Coronary artery (tissue), 2 donors: ENCODE measurements around the gene SYNGR2.

Source experiments
- DNase-seq: peaks from one replicate; pipeline ENCODE4 v3.0.0-alpha.2; 2017; ENCODE audit warnings: low spot score
- H3K27ac ChIP-seq, 2 donors: fragments of 200-600 bp; sonication (generic); one replicate each; pipeline ENCODE4 v1.5.1; 2016 to 2019
- H3K4me3 ChIP-seq: fragments of 200-600 bp; sonication (generic); 2 replicates; pipeline ENCODE4 v1.5.1; 2016; ENCODE audit warnings: mild to moderate bottlenecking, moderate library complexity
- CTCF ChIP-seq: fragments of 200-600 bp; sonication (generic); IDR thresholded peaks from one replicate; pipeline ENCODE4 v1.5.1; 2019; ENCODE audit warnings: antibody characterized with exemption

Gene SYNGR2

GRCh38 chr17:78126895-78127238, 41.5 kb upstream of the SYNGR2 start:
- peak overlapping the region in 1 of 2 donors; percentile 81 for H3K27ac ChIP-seq
- peak overlapping the region; percentile 77 for H3K4me3 ChIP-seq
- no peak for TF ChIP-seq CTCF
- DNase-seq, result no peak

GRCh38 chr17:78127239-78127887, 41.0 kb upstream of the SYNGR2 start:
- no peak for TF ChIP-seq CTCF
- H3K4me3 ChIP-seq, result peak overlapping the region; percentile 77
- peak overlapping the region in 1 of 2 donors; percentile 81 for H3K27ac ChIP-seq
- no peak for DNase-seq

GRCh38 chr17:78127888-78128550, 40.4 kb upstream of the SYNGR2 start:
- peak overlapping the region; percentile 77 for H3K4me3 ChIP-seq
- DNase-seq, result no peak
- no peak for TF ChIP-seq CTCF
- H3K27ac ChIP-seq, result peak overlapping the region; percentile 16 to 81

GRCh38 chr17:78128551-78129350, 39.6 kb upstream of the SYNGR2 start, which contains the start of gene TMC6:
Gene TMC6, minus strand, starts transcription at chr17:78128755. Its CDS starts 1,923 bp downstream, at chr17:78126832.
- peak within 1 kb of the TSS; percentile 16 to 81 for H3K27ac ChIP-seq
- DNase-seq, result no peak
- peak within 1 kb of the TSS; percentile 77 for H3K4me3 ChIP-seq
- no peak for TF ChIP-seq CTCF

- DNase-seq, result no peak
- no peak for TF ChIP-seq CTCF
- H3K4me3 ChIP-seq, result no peak overlapping the region
- H3K27ac ChIP-seq, result peak overlapping the region in 1 of 2 donors; percentile 81
Observed at GRCh38 chr17:78129351-78130089, 38.9 kb upstream of the SYNGR2 start.

GRCh38 chr17:78130090-78130436, 38.3 kb upstream of the SYNGR2 start:
- TF ChIP-seq CTCF, result no peak
- DNase-seq, result no peak
- Histone ChIP-seq H3K4me3 (no peak overlapping the region), H3K27ac (peak overlapping the region in 1 of 2 donors; percentile 81)
